Measurements from ENCODE around the gene GJA1. TPM values are rescaled to one million over a fixed set of nuclear protein-coding genes. Genes with fewer than 3 reads are reported as not detected.

GJA1 gene
- total and polyA plus RNA-seq, 2 of the 8 experiments (the other 6 are each of a cell fraction or from before 2014, with no cell fraction given), result 468 to 795 TPM

GRCh38 chr6:121389419-121389818 lies 46.0 kb upstream of the GJA1 start:
- no peaks in the 10 kb centered on the region for H3K23me2 ChIP-seq (ENCODE audit: low read depth, low read length)
- H2BK12ac ChIP-seq (ENCODE audit: low read depth, low read length), result no peak overlapping the region
- no peak overlapping the region for H3K27ac ChIP-seq (ENCODE audit: low read depth, low read length)
- 83% methylated on average over 3 of the region's 3 CpGs; no CpG with 5 or more reads in 1 of the 2 experiments for WGBS, 2 experiments (ENCODE audit: extremely low coverage in 1 of 2, insufficient coverage in 1 of 2, insufficient read length in 1 of 2, insufficient replicate concordance in 2 of 2, low coverage in 1 of 2, low lambda C conversion rate in 2 of 2, missing lambda C conversion rate in 1 of 2)
- no peak overlapping the region for H4K5ac ChIP-seq (ENCODE audit: insufficient read length, low read depth, low read length)
- H3K79me1 ChIP-seq (ENCODE audit: low read depth, low read length), result no peaks in the 10 kb centered on the region; the same call in 1 of the 2 replicates
- H3K9ac ChIP-seq (replicated peaks in 1 of 4; ENCODE audit: extremely low read depth in 1 of 4, low read depth in 3 of 4, low read length in 3 of 4), result no peak overlapping the region
- no peaks in the 10 kb centered on the region for H3K9me3 ChIP-seq (ENCODE audit: insufficient read depth in 2 of 2, low read depth in 1 of 2, low read length in 1 of 2)
- H3K18ac ChIP-seq (ENCODE audit: extremely low read depth, low read length), result no peak overlapping the region
- no peaks in the 10 kb centered on the region for H3K4me1 ChIP-seq (replicated peaks in 1 of 4; ENCODE audit: control insufficient read depth in 3 of 4, insufficient read depth in 4 of 4, low read length in 3 of 4)
- H3K23ac ChIP-seq (ENCODE audit: insufficient read length), result no peak overlapping the region
- H3K56ac ChIP-seq (replicated peaks; ENCODE audit: insufficient read length, low read depth, low read length), result no peak overlapping the region
- H3K14ac ChIP-seq (ENCODE audit: insufficient read length), result no peak overlapping the region
- no peak overlapping the region for H2BK20ac ChIP-seq (ENCODE audit: low read length)
- H3K36me3 ChIP-seq (ENCODE audit: control insufficient read depth in 2 of 4, insufficient read depth in 4 of 4, low read length in 3 of 4), result no peaks in the 10 kb centered on the region
- H3K27me3 ChIP-seq (replicated peaks in 1 of 4; ENCODE audit: control insufficient read depth in 3 of 4, extremely low read depth in 1 of 4, insufficient read depth in 3 of 4, low read length in 3 of 4), result no peaks in the 10 kb centered on the region
- no peak overlapping the region for H3K4ac ChIP-seq (replicated peaks; ENCODE audit: insufficient read length, low read depth, low read length)
- H2BK15ac ChIP-seq (ENCODE audit: low read length), result no peak overlapping the region
- H2BK120ac ChIP-seq (replicated peaks; ENCODE audit: low read depth, low read length), result no peak overlapping the region
- no peaks in the 10 kb centered on the region for H3K79me2 ChIP-seq (ENCODE audit: control insufficient read depth in 1 of 2, insufficient read depth in 2 of 2, low read length in 2 of 2)
- H4K8ac ChIP-seq (ENCODE audit: extremely low read depth, insufficient read depth, low read length), result no peak overlapping the region
- no peak overlapping the region for H4K91ac ChIP-seq (replicated peaks; ENCODE audit: insufficient read length, low read length)
- CTCF ChIA-PET (ENCODE audit: partially characterized antibody), result interaction anchor here (0.6 to 5.2 kb wide), 5 partner anchors 13 to 1760 kb away, joined by 3 to 41 read pairs (median 3); no protein-coding TSS in a partner anchor
- no peak overlapping the region for H3K4me3 ChIP-seq (ENCODE audit: extremely low read depth in 1 of 4, insufficient read depth in 2 of 4, low read depth in 3 of 4, low read length in 4 of 4)
- H4K20me1 ChIP-seq (replicated peaks in 1 of 2; ENCODE audit: control insufficient read depth in 1 of 2, insufficient read depth in 2 of 2, low read length in 2 of 2), result no peaks in the 10 kb centered on the region
- H2AK5ac ChIP-seq (ENCODE audit: low read depth, low read length), result no peak overlapping the region
- H3K4me2 ChIP-seq (ENCODE audit: insufficient read depth in 1 of 2, low read depth in 2 of 2, low read length in 2 of 2), result no peak overlapping the region
- no peak overlapping the region for H2AFZ ChIP-seq (ENCODE audit: low read length)
- DNase-seq (ENCODE audit: low read depth in 1 of 2, low spot score in 2 of 2), result no peak
- TF ChIP-seq CTBP2 (IDR thresholded peaks at IDR 0.05; ENCODE audit: borderline replicate concordance, insufficient read depth, insufficient read length, low read length) (no peak), BCL11A (IDR thresholded peaks at IDR 0.05; ENCODE audit: low read depth in 2 of 2, low read length in 2 of 2) (no peak), JUN (IDR thresholded peaks at IDR 0.05; ENCODE audit: low read depth, low read length) (no peak), JUND (IDR thresholded peaks at IDR 0.05; ENCODE audit: low read length) (no peak), KDM5A (IDR thresholded peaks at IDR 0.05; ENCODE audit: low read length) (no peak)
- FAIRE-seq, result no peak
- POLR2A ChIA-PET (ENCODE audit: partially characterized antibody), result no interaction called here
- H2BK5ac ChIP-seq (ENCODE audit: low read depth, low read length), result no peak overlapping the region
